Uterus (tissue), 2 donors: ENCODE measurements around the gene DNMT3A.

Experiments used
- POLR2A ChIP-seq, 2 donors: fragments of 450-650 bp; IDR thresholded peaks; one replicate each; pipeline ENCODE4 v1.6.1; 2016; ENCODE audit warnings: antibody characterized with exemption in 2 of 2, mild to moderate bottlenecking in 1 of 2, moderate library complexity in 1 of 2
- TF ChIP-seq, protein P1 (sequence below), 4 experiments: fragments of 200-600 bp in 2 of 4; fragments of 450-650 bp in 2 of 4; sonication (generic) in 2 of 4; IDR thresholded peaks; one replicate each; pipeline ENCODE4 v1.5.1; 2016 to 2019; ENCODE audit warnings: antibody characterized with exemption in 4 of 4, mild to moderate bottlenecking in 2 of 4, moderate library complexity in 1 of 4

DNA sequence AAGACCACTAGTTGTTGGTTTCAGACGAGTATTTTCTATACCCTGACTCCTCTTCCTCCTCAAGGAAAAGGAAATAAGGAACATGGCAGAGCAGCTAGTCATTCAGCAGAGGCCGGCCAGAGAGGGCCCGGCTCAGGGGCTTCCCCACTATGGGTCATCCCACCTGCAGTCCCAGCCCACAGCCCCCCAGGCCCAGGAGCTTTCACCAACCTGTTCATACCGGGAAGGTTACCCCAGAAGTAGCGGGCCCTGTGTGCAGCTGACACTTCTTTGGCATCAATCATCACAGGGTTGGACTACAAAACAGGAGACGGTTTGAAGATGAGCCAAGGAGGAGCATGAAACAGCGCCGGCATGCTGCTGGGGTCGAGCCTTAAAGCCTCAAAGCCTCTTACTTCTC is 102.8 kb downstream of the DNMT3A start:
- TF ChIP-seq, protein P1, sequence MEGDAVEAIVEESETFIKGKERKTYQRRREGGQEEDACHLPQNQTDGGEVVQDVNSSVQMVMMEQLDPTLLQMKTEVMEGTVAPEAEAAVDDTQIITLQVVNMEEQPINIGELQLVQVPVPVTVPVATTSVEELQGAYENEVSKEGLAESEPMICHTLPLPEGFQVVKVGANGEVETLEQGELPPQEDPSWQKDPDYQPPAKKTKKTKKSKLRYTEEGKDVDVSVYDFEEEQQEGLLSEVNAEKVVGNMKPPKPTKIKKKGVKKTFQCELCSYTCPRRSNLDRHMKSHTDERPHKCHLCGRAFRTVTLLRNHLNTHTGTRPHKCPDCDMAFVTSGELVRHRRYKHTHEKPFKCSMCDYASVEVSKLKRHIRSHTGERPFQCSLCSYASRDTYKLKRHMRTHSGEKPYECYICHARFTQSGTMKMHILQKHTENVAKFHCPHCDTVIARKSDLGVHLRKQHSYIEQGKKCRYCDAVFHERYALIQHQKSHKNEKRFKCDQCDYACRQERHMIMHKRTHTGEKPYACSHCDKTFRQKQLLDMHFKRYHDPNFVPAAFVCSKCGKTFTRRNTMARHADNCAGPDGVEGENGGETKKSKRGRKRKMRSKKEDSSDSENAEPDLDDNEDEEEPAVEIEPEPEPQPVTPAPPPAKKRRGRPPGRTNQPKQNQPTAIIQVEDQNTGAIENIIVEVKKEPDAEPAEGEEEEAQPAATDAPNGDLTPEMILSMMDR (IDR thresholded peaks at IDR 0.05) = no peak
- TF ChIP-seq POLR2A (IDR thresholded peaks at IDR 0.05) = no peak
